HG03439 (cell line): ENCODE measurements around the gene KIF17.
"Not testable (repeated sequence)": the region's sequence is repeated elsewhere in the genome, so short reads cannot be mapped to it uniquely, and the experiment has no call there.

ENCODE experiments used
- ATAC-seq: cut with Tn5 transposase; IDR thresholded peaks from one replicate; pipeline ENCODE4 v1.9.1; 2021; ENCODE audit warnings: mild to moderate bottlenecking, moderate library complexity; ENCODE audit not compliant: unreplicated experiment

Gene KIF17

GRCh38 chr1:20695515-20695914 lies 22.3 kb downstream of the KIF17 start:
- ATAC-seq, result no peak

- no peak for ATAC-seq
These were observed 24.2 kb downstream of the KIF17 start for GRCh38 chr1:20693623-20694022.

GRCh38 chr1:20691872-20692271 lies 25.9 kb downstream of the KIF17 start:
- ATAC-seq, result no peak

GRCh38 chr1:20689645-20690056 lies 28.2 kb downstream of the KIF17 start:
- no peak for ATAC-seq

- ATAC-seq, result no peak
These were observed 30.7 kb downstream of the KIF17 start for GRCh38 chr1:20686883-20687725.

GRCh38 chr1:20685741-20686140 lies 32.1 kb downstream of the KIF17 start:
- ATAC-seq, result no peak

- ATAC-seq, result no peak
These were observed 32.6 kb downstream of the KIF17 start for GRCh38 chr1:20685099-20685662.

- ATAC-seq, result no peak
These were observed 33.2 kb downstream of the KIF17 start for GRCh38 chr1:20684651-20685050.

- ATAC-seq, result no peak
These were observed 33.7 kb downstream of the KIF17 start for GRCh38 chr1:20684050-20684620.

GRCh38 chr1:20683614-20684013 lies 34.2 kb downstream of the KIF17 start:
- ATAC-seq, result no peak

GRCh38 chr1:20682571-20683236 lies 35.1 kb downstream of the KIF17 start:
- no peak for ATAC-seq

GRCh38 chr1:20681999-20682398 lies 35.8 kb downstream of the KIF17 start:
- no peak for ATAC-seq

- ATAC-seq, result no peak
These were observed 37.5 kb downstream of the KIF17 start for GRCh38 chr1:20680269-20680668.

- ATAC-seq, result no peak
These were observed 39.2 kb downstream of the KIF17 start for GRCh38 chr1:20678599-20678998.

GRCh38 chr1:20673626-20674025 lies 44.2 kb downstream of the KIF17 start:
- not testable (repeated sequence) for ATAC-seq

GRCh38 chr1:20672265-20672632 lies 45.6 kb downstream of the KIF17 start:
- ATAC-seq, result no peak

- no peak for ATAC-seq
These were observed 46.9 kb downstream of the KIF17 start for GRCh38 chr1:20670936-20671335.

GRCh38 chr1:20668581-20668980 lies 49.2 kb downstream of the KIF17 start:
- no peak for ATAC-seq

- ATAC-seq, result no peak
These were observed 51.0 kb downstream of the KIF17 start for GRCh38 chr1:20666804-20667203.

- ATAC-seq, result no peak
These were observed 51.7 kb downstream of the KIF17 start for GRCh38 chr1:20666146-20666545.

GRCh38 chr1:20665726-20666125 lies 52.1 kb downstream of the KIF17 start:
- no peak for ATAC-seq
